Measurements from ENCODE around the gene RPL19. TPM values are rescaled to one million over a fixed set of nuclear protein-coding genes. Genes with fewer than 3 reads are reported as not detected.

RPL19 gene
- polyA plus RNA-seq, 1 donor (not counting 4 experiments of a cell fraction or from before 2014, with no cell fraction given): 1,957 TPM

DNA sequence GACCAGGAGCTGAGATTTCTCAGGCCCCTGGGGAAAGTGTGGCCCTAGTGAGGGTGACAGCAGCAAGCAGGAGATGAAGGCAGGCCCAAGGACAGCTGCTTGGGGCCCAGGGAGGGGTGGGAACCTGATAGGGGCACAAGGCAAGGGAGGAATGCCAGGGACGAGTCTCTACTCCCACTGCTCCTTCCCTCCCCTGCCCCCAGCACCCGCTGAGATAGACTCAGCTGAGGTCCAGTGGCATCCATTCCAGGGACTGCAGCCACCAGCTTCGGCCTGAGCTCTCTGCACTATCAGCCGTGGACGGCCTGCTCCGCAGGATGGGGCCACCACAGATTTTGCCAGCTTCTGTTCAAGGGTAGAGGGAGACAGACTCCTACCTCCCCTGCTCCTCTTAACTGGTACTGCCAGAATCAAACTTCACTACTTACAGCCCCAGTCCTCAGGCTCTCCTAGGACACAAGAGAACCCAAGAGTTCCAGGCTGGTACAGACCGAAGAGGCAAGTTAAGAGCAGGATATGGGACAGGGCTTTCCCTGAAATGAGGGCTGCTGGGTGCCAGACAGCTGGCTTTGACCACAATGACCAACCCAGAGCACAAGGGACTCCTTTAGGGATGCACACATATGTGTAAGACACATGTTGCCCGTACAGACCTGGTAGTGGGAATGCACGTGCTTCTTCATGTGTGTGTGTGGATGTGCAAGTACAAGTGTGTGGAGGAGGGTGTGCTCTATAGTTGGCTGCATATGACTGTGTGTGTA lies 8.2 kb upstream of the RPL19 start:
- Histone ChIP-seq H3K79me2 (ENCODE audit: control insufficient read depth, insufficient read depth, low read length) (peaks cover 21% of the 10 kb centered on the region), H3K27ac (ENCODE audit: control insufficient read depth, insufficient read depth, low read length) (no peak overlapping the region), H3K9me3 (ENCODE audit: control insufficient read depth, low read depth, low read length) (no peaks in the 10 kb centered on the region), H3K9ac (ENCODE audit: control insufficient read depth, extremely low read depth, insufficient read depth, low read length) (no peak overlapping the region), H4K20me1 (ENCODE audit: control insufficient read depth, extremely low read depth, insufficient read depth, low read length) (no peaks in the 10 kb centered on the region), H3K9me1 (ENCODE audit: control insufficient read depth, extremely low read depth, insufficient read depth, low read length) (no peaks in the 10 kb centered on the region), H3K4me1 (ENCODE audit: control insufficient read depth, extremely low read depth, insufficient read depth, low read length) (peaks cover 7% of the 10 kb centered on the region), H2AFZ (ENCODE audit: control insufficient read depth, low read length) (no peak overlapping the region), H3K4me2 (ENCODE audit: control insufficient read depth, extremely low read depth, insufficient read depth, low read depth, low read length) (no peak overlapping the region), H3K27me3 (ENCODE audit: control insufficient read depth, extremely low read depth, insufficient read depth, low read length) (no peaks in the 10 kb centered on the region), H3K36me3 (ENCODE audit: control insufficient read depth in 2 of 2, extremely low read depth in 1 of 2, insufficient read depth in 2 of 2, low read length in 2 of 2) (peaks cover 9 to 24% of the 10 kb centered on the region in 2 experiments), H3K4me3 (ENCODE audit: control insufficient read depth in 2 of 3, extremely low read depth in 1 of 3, insufficient read depth in 2 of 3, low read depth in 1 of 3, low read length in 3 of 3) (no peak overlapping the region)
- DNase-seq (ENCODE audit: low read depth, low spot score) (no peak), FAIRE-seq (no peak)
- dilution Hi-C loops (cut with MboI; ENCODE audit: extremely low pct_ligation_motif_present, low sequenced_read_pairs): no loop called here
- TF ChIP-seq CTCF (optimal IDR thresholded peaks at IDR 0.05 in 1 of 3, IDR thresholded peaks at IDR 0.05 in 1 of 3, conservative IDR thresholded peaks at IDR 0.05 in 1 of 3; ENCODE audit: extremely low read depth in 1 of 3, insufficient read depth in 2 of 3, low read length in 3 of 3): no peak
- TF ChIP-seq EZH2 (IDR thresholded peaks at IDR 0.05; ENCODE audit: low read length): no peak

- Histone ChIP-seq H3K4me3 (ENCODE audit: control insufficient read depth in 2 of 3, extremely low read depth in 1 of 3, insufficient read depth in 2 of 3, low read depth in 1 of 3, low read length in 3 of 3) (no peak overlapping the region), H3K9me3 (ENCODE audit: control insufficient read depth, low read depth, low read length) (no peaks in the 10 kb centered on the region), H3K27ac (ENCODE audit: control insufficient read depth, insufficient read depth, low read length) (no peak overlapping the region), H3K9ac (ENCODE audit: control insufficient read depth, extremely low read depth, insufficient read depth, low read length) (no peak overlapping the region), H3K27me3 (ENCODE audit: control insufficient read depth, extremely low read depth, insufficient read depth, low read length) (no peaks in the 10 kb centered on the region), H3K9me1 (ENCODE audit: control insufficient read depth, extremely low read depth, insufficient read depth, low read length) (no peaks in the 10 kb centered on the region), H3K79me2 (ENCODE audit: control insufficient read depth, insufficient read depth, low read length) (peaks cover 21% of the 10 kb centered on the region), H3K4me1 (ENCODE audit: control insufficient read depth, extremely low read depth, insufficient read depth, low read length) (peaks cover 8% of the 10 kb centered on the region), H4K20me1 (ENCODE audit: control insufficient read depth, extremely low read depth, insufficient read depth, low read length) (no peaks in the 10 kb centered on the region), H3K36me3 (ENCODE audit: control insufficient read depth in 2 of 2, extremely low read depth in 1 of 2, insufficient read depth in 2 of 2, low read length in 2 of 2) (peaks cover 4 to 18% of the 10 kb centered on the region in 2 experiments), H2AFZ (ENCODE audit: control insufficient read depth, low read length) (no peak overlapping the region), H3K4me2 (ENCODE audit: control insufficient read depth, extremely low read depth, insufficient read depth, low read depth, low read length) (no peak overlapping the region)
- dilution Hi-C loops (cut with MboI; ENCODE audit: extremely low pct_ligation_motif_present, low sequenced_read_pairs): no loop called here
- DNase-seq (ENCODE audit: low read depth, low spot score) (no peak), FAIRE-seq (no peak)
- TF ChIP-seq CTCF (optimal IDR thresholded peaks at IDR 0.05 in 1 of 3, IDR thresholded peaks at IDR 0.05 in 1 of 3, conservative IDR thresholded peaks at IDR 0.05 in 1 of 3; ENCODE audit: extremely low read depth in 1 of 3, insufficient read depth in 2 of 3, low read length in 3 of 3) (no peak), EZH2 (IDR thresholded peaks at IDR 0.05; ENCODE audit: low read length) (no peak)
These were observed 7.2 kb upstream of the RPL19 start for GRCh38 chr17:39192901-39193300.

All from keratinocyte (primary cell).